HG02981 (cell line): ENCODE data around the gene PTPRH.
"Not testable (repeated sequence)": the region's sequence is repeated elsewhere in the genome, so short reads cannot be mapped to it uniquely, and the experiment has no call there.

Source experiments
- ATAC-seq: cut with Tn5 transposase; IDR thresholded peaks from one replicate; pipeline ENCODE4 v1.9.1; 2021; ENCODE audit warnings: mild to moderate bottlenecking, moderate library complexity; ENCODE audit not compliant: unreplicated experiment

The PTPRH gene

GRCh38 chr19:55226273-55226672, 17.0 kb upstream of the PTPRH start:
- ATAC-seq = no peak

DNA sequence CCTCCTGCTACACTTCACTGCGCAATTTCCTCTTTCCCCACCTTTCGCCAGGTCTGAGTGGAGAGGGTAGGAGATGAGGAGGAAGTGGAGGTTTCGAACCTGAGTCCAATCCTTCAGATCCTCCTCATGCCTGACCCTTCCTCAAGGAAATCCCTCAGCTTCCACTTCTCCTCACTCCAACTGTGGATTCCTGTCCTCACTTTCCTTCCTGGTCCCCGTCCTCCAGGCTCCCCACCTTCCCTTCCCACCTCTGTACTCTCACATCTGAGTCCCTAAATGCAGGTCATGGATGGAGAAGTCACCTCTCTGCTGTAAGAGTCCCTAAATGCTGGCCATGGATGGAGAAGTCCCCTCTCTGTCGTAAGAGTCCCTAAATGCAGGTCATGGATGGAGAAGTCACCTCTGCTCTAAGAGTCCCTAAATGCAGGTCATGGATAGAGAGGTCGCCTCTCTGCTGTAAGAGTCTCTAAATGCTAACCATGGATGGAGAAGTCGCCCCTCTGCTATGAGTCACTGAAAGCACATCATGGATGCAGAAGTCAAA, 16.2 kb upstream of the PTPRH start:
- ATAC-seq = no peak

- ATAC-seq = not testable (repeated sequence)
These were observed 15.5 kb upstream of the PTPRH start for GRCh38 chr19:55224679-55225414.

DNA sequence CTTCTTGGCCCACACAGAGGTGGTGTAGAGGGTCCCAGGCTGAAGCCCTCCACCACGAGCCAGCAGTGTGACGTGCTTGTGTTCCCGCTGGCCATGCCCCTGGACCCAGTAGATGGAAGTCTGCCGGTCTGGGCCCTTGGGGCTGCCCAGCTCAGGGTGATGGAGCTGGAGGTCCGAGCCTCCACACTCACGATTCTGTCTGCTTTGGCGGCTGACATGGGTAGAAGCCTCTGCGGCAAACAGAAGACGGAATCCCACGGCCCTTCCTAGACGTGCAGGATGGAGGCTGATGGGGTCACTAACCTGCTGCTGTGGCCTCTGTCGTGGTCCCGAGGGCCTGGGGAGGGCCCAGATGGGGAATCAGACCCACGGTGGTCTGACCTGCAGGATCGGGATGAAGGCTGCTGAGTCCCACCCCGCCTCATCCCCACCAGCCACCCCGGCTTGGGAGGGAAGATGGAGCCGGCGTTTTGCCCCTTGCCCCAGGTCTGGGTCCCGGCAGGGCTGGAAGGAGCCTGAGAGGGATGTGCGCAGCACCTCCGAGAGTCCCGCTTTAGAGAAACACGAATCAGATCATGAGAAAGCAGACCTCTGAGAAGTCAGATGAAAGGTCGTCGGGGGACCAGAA, 14.9 kb upstream of the PTPRH start:
- ATAC-seq = no peak

GRCh38 chr19:55223291-55224037, 14.2 kb upstream of the PTPRH start:
- ATAC-seq = no peak

- ATAC-seq = no peak
These were observed 11.2 kb upstream of the PTPRH start for GRCh38 chr19:55220525-55220924.

- no peak for ATAC-seq
These were observed 7.3 kb upstream of the PTPRH start for GRCh38 chr19:55216461-55217198.

GRCh38 chr19:55213547-55213946, 4.2 kb upstream of the PTPRH start:
- no peak for ATAC-seq

GRCh38 chr19:55212447-55212846, 3.1 kb upstream of the PTPRH start:
- no peak for ATAC-seq

DNA sequence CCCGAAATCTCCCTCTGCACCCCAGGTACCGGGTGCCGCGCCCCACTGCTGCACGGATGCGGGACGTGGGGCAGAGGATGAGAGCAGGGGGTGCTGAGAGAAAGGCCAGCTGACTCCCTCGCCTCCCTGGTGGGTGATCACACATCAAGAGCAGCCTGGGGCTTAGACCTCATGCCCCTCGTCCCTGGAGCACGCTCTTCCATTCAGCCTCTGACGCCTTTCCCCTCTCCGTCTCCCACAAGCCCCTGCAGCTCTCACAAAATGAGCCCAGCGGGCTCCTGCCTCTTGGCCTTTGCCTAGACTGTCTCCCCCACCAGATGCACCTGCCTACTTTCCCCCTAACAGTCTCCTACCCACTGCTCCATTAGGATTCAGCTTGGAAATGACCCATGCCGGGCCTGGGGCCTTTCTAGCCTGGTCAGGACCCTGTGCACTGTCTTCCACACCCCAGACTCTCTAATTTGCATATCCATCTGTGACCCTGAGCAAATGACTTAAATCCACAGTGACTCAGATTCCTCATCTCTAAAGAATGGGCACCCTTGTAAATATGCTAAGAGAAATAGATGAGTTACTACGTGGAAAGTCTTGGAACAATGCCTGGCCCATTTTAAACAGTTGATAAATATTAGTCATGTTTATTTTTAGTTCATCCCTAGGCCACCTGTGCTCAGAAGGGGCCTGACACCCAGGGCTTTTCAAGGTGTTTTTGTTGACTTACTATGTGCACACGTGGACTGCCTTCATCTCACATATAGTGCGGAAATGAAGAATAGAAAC, 582 bp upstream of the PTPRH start:
- no peak for ATAC-seq

DNA sequence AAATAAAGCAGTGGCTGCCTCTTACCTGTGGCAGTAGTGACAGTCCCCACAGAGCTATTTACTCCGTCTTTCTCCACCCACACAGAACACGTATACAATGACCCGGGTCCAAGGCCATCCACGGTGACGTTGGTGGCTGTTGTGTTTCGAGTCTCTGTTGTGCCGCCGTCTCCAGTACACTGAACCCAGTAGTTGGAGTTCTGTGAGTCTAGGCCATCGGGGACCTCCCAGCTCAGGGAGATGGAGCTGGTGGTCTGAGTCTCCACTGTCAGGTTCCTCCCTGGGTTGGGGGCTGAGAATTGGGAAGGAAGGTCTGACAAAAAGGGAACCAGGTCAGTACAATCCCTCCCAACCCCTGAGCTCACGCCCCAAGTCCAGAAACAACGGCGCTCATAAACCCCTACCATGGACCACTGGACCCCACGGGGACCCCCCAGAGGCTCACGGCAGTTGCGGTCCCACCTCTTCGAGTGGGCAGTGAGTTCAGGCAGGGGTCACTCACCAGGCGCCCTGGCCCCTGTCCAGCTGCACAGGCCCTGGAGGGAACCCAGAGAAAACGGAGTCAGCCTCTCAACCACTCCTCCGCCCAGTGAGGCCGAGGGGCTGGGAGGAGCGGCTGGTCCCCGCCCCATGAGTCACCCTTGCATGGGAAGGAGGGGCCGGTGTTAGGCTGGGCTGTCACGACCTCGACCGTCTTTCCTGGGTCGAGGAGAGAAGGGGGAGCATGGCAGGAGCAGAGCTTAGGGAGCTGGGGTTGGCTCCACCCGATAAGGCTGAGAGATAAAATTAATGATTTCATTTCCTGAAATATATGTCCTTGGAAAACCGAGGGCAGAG, 2.4 kb downstream of the PTPRH start:
- no peak for ATAC-seq

- ATAC-seq = not testable (repeated sequence)
These were observed 7.1 kb downstream of the PTPRH start for GRCh38 chr19:55202199-55202598.

- ATAC-seq = no peak
These were observed 9.6 kb downstream of the PTPRH start for GRCh38 chr19:55199620-55200204.

DNA sequence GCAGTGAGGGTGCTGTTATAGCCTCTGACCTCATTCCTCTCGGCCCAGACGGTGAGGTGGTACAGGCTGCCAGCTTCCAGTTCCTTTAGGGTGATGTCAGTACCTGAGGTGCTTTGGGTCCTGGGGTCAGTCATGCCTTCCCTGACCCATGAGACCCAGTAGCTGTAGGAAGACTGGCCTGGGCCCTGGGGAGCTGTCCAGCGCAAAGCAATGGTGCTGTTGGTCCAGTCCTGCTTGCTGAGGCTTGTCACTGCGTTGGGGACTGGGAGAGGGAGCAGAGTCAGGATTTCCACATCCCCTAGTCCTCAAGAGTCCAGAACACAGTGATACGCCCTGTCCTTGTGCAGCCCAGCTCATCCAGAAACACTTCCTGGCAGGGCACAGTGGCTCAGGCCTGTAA, 10.7 kb downstream of the PTPRH start:
- ATAC-seq = no peak

- no peak for ATAC-seq
These were observed 11.8 kb downstream of the PTPRH start for GRCh38 chr19:55197528-55197927.

GRCh38 chr19:55196803-55197202, 12.5 kb downstream of the PTPRH start:
- no peak for ATAC-seq

GRCh38 chr19:55193481-55193880, 15.8 kb downstream of the PTPRH start:
- ATAC-seq = no peak

GRCh38 chr19:55189403-55189835, 19.9 kb downstream of the PTPRH start:
- ATAC-seq = no peak

GRCh38 chr19:55188625-55189024, 20.7 kb downstream of the PTPRH start:
- ATAC-seq = no peak
